H7 (cell line): Measurements from ENCODE around the gene PTGR3. TPM values are rescaled to one million over a fixed set of nuclear protein-coding genes. Genes with fewer than 3 reads are reported as not detected.
"Not testable (repeated sequence)": the region's sequence is repeated elsewhere in the genome, so short reads cannot be mapped to it uniquely, and the experiment has no call there.

Experiments
- DNase-seq: peaks from one replicate; pipeline ENCODE4 v3.0.0; 2012
- H3K27me3 ChIP-seq: 2 replicates; pipeline ENCODE4 v1.6.0; 2011; ENCODE audit warnings: mild to moderate bottlenecking, low read length; ENCODE audit not compliant: control insufficient read depth, insufficient read depth
- H3K36me3 ChIP-seq: replicated peaks from 2 replicates; pipeline ENCODE4 v1.5.1; 2011; ENCODE audit warnings: low read length; ENCODE audit not compliant: control insufficient read depth, insufficient read depth
- H3K4me3 ChIP-seq: 2 replicates; pipeline ENCODE4 v1.5.1; 2011; ENCODE audit warnings: low read depth, mild to moderate bottlenecking, control low read depth, low read length, moderate library complexity; ENCODE audit not compliant: insufficient read depth
- total RNA-seq: library from RNA; depleted of rRNA; stranded (reverse); fragments of >200 nt; shearing (Covaris generic); gene quantifications from 2 replicates; pipeline ENCODE4 v1.2.3, GENCODE V29; 2014

Gene PTGR3
- total RNA-seq, 1 experiment from 2014 or later, result 18.1 TPM

DNA sequence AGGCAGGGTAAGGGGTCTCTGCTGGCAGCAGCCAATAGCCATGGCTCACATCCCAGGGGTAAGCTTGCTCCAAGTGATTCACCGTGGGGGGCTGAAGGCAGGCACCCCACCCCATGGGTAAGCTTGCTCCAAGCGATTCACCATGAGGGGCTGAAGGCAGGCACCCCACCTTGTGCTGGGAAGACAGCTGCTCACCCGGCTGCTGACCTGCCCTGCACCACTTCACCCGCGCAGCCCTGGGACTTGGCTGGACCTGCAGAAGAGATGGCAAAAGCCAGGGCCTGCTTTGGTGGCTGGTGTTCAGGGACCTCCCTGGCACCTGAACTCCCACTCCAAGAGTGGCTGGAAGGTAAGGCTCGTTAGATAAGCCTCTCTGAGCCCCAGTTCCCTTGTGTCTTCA, 19.2 kb downstream of the PTGR3 start:
- Histone ChIP-seq H3K36me3 (no peaks in the 10 kb centered on the region), H3K4me3 (no peak overlapping the region), H3K27me3 (no peaks in the 10 kb centered on the region)
- no peak for DNase-seq

DNA sequence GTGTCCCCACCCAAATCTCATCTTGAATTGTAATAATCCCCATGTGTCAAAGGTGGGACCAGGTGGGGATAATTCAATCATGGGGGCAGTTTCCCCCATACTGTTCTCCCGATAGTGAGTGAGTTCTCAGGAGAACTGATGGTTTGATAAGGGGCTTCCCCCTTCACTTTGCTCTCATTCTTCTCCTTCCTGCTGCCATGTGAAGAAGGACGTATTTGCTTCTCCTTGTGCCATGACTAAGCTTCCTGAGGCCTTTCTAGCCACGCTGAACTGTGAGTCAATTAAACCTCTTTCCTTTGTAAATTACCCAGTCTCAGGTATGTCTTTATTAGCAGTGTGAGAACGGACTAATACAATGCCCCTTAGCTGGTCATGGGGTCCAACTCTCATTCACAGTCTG, 21.2 kb downstream of the PTGR3 start:
- not testable (repeated sequence) for DNase-seq, H3K4me3 ChIP-seq, H3K36me3 ChIP-seq, H3K27me3 ChIP-seq

GRCh38 chr18:75185460-75185859, 23.5 kb downstream of the PTGR3 start:
- peak; percentile 30 for DNase-seq

DNA sequence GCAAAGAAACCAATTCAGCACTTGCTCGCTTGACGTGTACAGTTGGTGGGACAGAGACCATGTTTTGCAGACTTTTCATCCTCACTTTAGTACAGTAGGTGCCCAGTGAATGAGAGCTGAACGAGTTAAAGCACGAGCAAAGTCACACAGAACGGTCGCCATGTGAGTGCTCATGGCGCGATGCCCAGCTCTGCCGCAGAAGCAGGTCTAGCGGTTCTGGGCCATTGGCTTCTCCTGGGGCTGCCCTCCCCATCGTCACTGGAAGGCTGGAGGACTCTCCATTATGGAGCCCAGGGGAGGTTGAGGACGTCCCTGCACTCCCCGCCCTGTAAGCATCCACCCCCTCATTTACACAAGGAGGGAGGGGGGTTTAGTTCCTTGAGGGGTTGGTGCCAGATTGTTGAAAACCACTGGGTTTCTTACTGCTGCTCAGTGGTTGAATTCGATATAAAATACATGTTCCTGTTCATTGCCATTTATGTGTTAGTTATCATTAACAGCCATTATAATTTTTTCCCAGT, 24.9 kb downstream of the PTGR3 start:
- Histone ChIP-seq H3K4me3 (no peak overlapping the region), H3K27me3 (no peaks in the 10 kb centered on the region), H3K36me3 (no peaks in the 10 kb centered on the region)
- DNase-seq, result no peak

More at GRCh38 chr18:75185460-75185859, 23.5 kb downstream of the PTGR3 start:
- no peaks in the 10 kb centered on the region for H3K27me3 ChIP-seq
- H3K36me3 ChIP-seq, result no peaks in the 10 kb centered on the region
- H3K4me3 ChIP-seq, result no peak overlapping the region

DNA sequence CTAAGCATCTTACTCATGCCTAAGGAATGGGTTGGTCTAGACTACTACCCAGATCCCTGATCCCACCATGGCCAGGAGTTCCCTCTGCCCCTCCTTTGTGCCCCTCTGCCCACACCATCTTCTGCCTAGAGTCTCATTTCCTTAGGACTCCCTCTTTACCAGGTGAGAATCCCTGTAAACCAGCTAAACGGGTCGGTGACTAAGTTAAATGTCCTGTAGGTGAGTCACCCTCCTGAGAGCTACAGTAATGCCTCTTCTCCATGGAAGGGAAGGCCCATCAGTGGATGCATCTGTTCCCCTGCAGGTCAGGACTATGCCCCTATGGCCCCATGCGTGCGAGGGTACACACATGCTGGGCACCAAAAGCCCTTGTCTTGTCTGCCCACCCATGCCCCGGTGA, 25.4 kb downstream of the PTGR3 start:
- H3K4me3 ChIP-seq, result no peak overlapping the region
- no peaks in the 10 kb centered on the region for H3K27me3 ChIP-seq
- no peak for DNase-seq
- no peaks in the 10 kb centered on the region for H3K36me3 ChIP-seq

DNA sequence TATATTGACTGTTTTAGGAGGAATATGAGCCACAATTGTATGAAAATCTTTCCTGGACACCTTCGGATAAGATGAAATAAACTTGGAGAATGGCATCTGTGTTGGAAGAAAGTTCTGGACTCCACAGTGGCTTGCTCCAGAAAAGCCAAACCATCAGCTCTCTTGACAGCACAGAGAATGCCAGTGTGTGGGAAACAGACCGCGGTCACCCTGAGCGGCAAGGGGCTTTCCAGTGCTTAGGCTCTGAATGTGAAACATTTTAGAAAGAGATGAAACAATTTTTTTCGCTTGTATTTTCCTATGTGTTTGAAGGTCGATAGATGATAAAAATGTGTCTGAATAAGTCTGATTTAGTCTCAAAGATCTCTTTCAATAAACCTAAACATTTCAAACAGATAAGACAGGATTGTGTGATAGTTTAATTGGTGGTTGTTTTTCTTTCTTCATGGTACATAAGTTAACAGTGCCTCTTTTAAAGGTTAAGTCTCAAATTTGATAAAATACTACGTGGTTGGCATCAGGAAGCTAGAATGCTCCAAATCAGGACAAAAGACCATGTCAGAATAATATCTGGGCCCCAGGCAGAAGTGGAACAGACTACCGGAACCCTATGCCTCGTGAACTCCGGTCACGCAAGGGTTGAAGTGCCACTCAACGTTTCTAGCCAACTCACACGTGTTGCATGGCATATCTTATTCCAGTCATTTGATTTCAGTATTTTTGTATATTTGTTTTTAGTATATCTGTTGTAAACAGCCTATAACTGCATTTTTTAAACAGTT, 28.9 kb downstream of the PTGR3 start:
- DNase-seq, result no peak
- Histone ChIP-seq H3K36me3 (no peaks in the 10 kb centered on the region), H3K27me3 (no peaks in the 10 kb centered on the region), H3K4me3 (no peak overlapping the region)

GRCh38 chr18:75178376-75178775, 30.6 kb downstream of the PTGR3 start:
- H3K36me3 ChIP-seq, result no peaks in the 10 kb centered on the region
- no peak overlapping the region for H3K4me3 ChIP-seq
- no peaks in the 10 kb centered on the region for H3K27me3 ChIP-seq
- DNase-seq, result no peak

DNA sequence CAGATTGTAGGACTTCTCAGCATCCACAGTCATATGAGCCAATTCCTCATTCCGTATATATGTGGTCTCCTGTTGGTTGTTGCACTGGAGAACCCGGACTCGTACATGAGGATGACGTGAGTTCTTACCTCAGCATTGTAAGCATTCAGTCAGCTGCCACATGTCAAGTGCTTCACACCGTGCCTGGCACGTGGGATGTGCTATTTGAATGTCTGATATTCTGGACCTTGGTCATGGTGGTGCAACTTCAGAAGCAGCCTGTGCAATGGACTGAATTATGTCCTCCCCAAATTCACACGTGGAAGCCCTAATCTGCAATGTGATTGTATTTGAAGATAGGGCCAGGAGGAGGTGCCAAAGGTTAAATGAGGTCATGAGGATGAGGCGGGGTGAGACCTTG, 32.1 kb downstream of the PTGR3 start:
- no peak for DNase-seq
- Histone ChIP-seq H3K4me3 (no peak overlapping the region), H3K36me3 (no peaks in the 10 kb centered on the region), H3K27me3 (no peaks in the 10 kb centered on the region)

DNA sequence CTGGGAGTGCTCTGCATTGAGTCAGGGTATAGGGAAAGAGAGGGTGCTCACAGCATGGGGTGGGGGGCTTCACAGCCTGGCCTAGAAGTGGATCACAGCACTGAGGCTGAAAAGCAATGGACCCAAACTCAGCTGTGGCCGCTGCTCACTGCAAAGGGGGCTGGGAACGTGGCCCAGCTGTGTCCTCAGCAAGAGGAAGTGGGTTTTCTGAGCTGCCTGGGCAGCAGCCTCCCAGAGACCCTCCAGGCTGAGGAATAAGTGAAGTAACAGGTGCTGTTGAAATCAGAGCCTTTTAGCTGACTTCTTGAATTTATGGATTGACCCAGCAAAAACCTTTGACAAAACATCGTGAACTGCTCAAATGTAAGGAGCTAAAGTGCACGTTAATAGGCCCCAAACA, 35.2 kb downstream of the PTGR3 start:
- DNase-seq, result no peak

GRCh38 chr18:75173125-75173432, 35.9 kb downstream of the PTGR3 start:
- no peaks in the 10 kb centered on the region for H3K36me3 ChIP-seq
- DNase-seq, result peak; percentile 67
- H3K4me3 ChIP-seq, result no peak overlapping the region
- no peaks in the 10 kb centered on the region for H3K27me3 ChIP-seq

More for the DNA sequence above, 35.2 kb downstream of the PTGR3 start:
- no peaks in the 10 kb centered on the region for H3K27me3 ChIP-seq
- no peak overlapping the region for H3K4me3 ChIP-seq
- H3K36me3 ChIP-seq, result no peaks in the 10 kb centered on the region

DNA sequence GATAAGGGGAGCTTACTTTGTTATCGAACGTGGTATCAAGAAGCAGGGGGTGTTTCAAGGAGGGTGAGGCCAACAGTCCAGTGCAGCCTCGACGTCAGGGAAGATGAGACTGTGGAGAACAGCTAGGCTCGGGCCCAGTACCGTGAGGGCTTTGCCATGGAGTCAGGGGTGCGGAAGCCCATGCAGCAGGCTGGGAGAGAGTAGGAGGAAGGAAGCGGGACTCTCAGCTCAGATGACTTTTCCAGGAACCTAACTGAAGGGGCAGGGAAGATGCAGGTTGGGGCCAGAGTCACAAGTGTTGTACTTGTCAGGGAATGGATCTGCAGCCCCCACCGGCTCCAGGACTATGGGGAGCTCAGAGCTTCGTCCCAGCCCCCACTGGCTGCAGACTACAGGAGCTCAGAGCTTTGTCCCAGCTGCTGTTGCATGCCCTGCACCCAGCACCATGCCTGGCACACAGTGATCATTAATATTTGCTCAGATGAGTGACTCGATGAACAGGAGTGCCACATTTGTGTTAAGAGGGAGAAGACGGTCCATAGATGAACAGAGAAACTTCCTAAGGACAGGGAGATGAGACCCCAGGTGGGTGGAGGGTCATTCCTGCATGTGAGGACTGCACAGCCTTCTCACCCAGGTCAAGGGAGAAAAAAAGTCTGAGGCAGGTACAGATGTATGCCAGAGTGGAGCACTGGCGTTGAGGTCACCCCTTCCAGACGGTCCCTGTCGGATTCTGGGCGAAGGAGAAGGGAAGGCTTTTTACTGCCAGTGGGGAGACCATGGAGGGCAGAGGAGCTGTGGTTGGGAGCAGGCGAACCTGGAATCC, 36.4 kb downstream of the PTGR3 start:
- H3K4me3 ChIP-seq, result no peak overlapping the region
- H3K36me3 ChIP-seq, result no peaks in the 10 kb centered on the region
- DNase-seq, result no peak
- H3K27me3 ChIP-seq, result no peaks in the 10 kb centered on the region

GRCh38 chr18:75170916-75171315, 38.0 kb downstream of the PTGR3 start:
- Histone ChIP-seq H3K4me3 (no peak overlapping the region), H3K27me3 (no peaks in the 10 kb centered on the region), H3K36me3 (no peaks in the 10 kb centered on the region)
- no peak for DNase-seq

GRCh38 chr18:75170022-75170789, 38.7 kb downstream of the PTGR3 start:
- H3K36me3 ChIP-seq, result no peaks in the 10 kb centered on the region
- no peak for DNase-seq
- H3K4me3 ChIP-seq, result no peak overlapping the region
- no peaks in the 10 kb centered on the region for H3K27me3 ChIP-seq

GRCh38 chr18:75169411-75169810, 39.5 kb downstream of the PTGR3 start:
- DNase-seq, result no peak
- Histone ChIP-seq H3K4me3 (no peak overlapping the region), H3K27me3 (no peaks in the 10 kb centered on the region), H3K36me3 (no peaks in the 10 kb centered on the region)
